Measurements from ENCODE around the gene NUP188.

DNA sequence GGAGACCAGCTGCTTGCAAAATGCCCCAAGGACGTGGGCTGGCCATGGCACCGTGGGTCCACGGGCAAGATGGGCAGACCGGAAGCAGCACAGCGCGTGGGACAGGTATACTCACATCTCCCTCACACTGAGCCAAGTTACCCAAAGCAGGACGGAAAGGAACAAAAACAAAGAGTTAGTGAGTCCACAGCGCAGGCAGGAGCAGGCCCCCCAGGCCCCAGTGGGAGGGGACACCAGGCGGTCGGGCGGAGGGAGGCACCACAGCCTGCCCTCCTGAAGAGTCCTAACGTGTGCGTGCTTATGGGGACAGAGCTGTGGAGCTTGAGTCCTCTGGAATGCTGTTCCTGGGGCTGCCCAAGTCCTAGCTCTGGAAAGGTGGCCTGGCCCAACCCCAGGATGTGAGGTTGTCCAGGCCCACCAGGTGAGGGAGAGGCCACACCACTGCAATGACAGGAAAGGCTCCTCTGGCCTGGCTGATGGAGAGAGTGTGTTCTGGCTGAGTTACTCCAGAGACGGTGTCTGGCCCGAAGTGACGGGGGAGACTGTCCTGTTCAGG lies 65.5 kb downstream of the NUP188 start:
- TF ChIP-seq, protein P1, sequence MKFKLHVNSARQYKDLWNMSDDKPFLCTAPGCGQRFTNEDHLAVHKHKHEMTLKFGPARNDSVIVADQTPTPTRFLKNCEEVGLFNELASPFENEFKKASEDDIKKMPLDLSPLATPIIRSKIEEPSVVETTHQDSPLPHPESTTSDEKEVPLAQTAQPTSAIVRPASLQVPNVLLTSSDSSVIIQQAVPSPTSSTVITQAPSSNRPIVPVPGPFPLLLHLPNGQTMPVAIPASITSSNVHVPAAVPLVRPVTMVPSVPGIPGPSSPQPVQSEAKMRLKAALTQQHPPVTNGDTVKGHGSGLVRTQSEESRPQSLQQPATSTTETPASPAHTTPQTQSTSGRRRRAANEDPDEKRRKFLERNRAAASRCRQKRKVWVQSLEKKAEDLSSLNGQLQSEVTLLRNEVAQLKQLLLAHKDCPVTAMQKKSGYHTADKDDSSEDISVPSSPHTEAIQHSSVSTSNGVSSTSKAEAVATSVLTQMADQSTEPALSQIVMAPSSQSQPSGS (tag by site-specific recombination; IDR thresholded peaks at IDR 0.05; ENCODE audit: low read depth), result no peak
- TF ChIP-seq ZBTB17 (tag by site-specific recombination; IDR thresholded peaks at IDR 0.05), result no peak
- no peak for TF ChIP-seq ZBTB8A (tag by site-specific recombination; IDR thresholded peaks at IDR 0.05)
- TF ChIP-seq, protein P2, sequence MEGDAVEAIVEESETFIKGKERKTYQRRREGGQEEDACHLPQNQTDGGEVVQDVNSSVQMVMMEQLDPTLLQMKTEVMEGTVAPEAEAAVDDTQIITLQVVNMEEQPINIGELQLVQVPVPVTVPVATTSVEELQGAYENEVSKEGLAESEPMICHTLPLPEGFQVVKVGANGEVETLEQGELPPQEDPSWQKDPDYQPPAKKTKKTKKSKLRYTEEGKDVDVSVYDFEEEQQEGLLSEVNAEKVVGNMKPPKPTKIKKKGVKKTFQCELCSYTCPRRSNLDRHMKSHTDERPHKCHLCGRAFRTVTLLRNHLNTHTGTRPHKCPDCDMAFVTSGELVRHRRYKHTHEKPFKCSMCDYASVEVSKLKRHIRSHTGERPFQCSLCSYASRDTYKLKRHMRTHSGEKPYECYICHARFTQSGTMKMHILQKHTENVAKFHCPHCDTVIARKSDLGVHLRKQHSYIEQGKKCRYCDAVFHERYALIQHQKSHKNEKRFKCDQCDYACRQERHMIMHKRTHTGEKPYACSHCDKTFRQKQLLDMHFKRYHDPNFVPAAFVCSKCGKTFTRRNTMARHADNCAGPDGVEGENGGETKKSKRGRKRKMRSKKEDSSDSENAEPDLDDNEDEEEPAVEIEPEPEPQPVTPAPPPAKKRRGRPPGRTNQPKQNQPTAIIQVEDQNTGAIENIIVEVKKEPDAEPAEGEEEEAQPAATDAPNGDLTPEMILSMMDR (tag by site-specific recombination; IDR thresholded peaks at IDR 0.05), result no peak
- no peak for TF ChIP-seq ZNF830 (tag by site-specific recombination; IDR thresholded peaks at IDR 0.05; ENCODE audit: low read depth)
- TF ChIP-seq, protein P3, sequence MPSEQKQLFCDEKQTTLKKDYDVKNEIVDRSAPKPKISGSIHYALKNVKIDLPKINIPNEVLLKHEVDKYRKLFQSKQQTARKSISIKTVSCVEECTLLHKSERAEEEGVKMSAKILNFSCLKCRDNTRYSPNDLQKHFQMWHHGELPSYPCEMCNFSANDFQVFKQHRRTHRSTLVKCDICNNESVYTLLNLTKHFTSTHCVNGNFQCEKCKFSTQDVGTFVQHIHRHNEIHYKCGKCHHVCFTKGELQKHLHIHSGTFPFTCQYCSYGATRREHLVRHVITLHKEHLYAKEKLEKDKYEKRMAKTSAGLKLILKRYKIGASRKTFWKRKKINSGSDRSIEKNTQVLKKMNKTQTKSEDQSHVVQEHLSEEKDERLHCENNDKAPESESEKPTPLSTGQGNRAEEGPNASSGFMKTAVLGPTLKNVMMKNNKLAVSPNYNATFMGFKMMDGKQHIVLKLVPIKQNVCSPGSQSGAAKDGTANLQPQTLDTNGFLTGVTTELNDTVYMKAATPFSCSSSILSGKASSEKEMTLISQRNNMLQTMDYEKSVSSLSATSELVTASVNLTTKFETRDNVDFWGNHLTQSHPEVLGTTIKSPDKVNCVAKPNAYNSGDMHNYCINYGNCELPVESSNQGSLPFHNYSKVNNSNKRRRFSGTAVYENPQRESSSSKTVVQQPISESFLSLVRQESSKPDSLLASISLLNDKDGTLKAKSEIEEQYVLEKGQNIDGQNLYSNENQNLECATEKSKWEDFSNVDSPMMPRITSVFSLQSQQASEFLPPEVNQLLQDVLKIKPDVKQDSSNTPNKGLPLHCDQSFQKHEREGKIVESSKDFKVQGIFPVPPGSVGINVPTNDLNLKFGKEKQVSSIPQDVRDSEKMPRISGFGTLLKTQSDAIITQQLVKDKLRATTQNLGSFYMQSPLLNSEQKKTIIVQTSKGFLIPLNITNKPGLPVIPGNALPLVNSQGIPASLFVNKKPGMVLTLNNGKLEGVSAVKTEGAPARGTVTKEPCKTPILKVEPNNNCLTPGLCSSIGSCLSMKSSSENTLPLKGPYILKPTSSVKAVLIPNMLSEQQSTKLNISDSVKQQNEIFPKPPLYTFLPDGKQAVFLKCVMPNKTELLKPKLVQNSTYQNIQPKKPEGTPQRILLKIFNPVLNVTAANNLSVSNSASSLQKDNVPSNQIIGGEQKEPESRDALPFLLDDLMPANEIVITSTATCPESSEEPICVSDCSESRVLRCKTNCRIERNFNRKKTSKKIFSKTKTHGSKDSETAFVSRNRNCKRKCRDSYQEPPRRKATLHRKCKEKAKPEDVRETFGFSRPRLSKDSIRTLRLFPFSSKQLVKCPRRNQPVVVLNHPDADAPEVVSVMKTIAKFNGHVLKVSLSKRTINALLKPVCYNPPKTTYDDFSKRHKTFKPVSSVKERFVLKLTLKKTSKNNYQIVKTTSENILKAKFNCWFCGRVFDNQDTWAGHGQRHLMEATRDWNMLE (tag by site-specific recombination; conservative IDR thresholded peaks at IDR 0.05; ENCODE audit: low read depth), result no peak
- TF ChIP-seq ZNF274 (IDR thresholded peaks at IDR 0.05; ENCODE audit: low read length), result no peak
- no peak for TF ChIP-seq ZNF274 (tag by site-specific recombination; IDR thresholded peaks at IDR 0.05; ENCODE audit: borderline replicate concordance)
- TF ChIP-seq, protein P4, sequence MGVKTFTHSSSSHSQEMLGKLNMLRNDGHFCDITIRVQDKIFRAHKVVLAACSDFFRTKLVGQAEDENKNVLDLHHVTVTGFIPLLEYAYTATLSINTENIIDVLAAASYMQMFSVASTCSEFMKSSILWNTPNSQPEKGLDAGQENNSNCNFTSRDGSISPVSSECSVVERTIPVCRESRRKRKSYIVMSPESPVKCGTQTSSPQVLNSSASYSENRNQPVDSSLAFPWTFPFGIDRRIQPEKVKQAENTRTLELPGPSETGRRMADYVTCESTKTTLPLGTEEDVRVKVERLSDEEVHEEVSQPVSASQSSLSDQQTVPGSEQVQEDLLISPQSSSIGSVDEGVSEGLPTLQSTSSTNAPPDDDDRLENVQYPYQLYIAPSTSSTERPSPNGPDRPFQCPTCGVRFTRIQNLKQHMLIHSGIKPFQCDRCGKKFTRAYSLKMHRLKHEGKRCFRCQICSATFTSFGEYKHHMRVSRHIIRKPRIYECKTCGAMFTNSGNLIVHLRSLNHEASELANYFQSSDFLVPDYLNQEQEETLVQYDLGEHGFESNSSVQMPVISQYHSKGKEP (tag by site-specific recombination; IDR thresholded peaks at IDR 0.05), result no peak
- no peak for TF ChIP-seq ZEB2 (tag by site-specific recombination; IDR thresholded peaks at IDR 0.05)
- no peak for TF ChIP-seq ZNF146 (tag by site-specific recombination; IDR thresholded peaks at IDR 0.05)
- TF ChIP-seq ZSCAN23 (tag by site-specific recombination; IDR thresholded peaks at IDR 0.05), result no peak

All from HEK293 (cell line).